GM12878 (cell line): ENCODE results near the gene SYT12. TPM values are rescaled to one million over a fixed set of nuclear protein-coding genes. Genes with fewer than 3 reads are reported as not detected.

Experiments
- ATAC-seq: fragments of 200-7000 bp; cut with Tn5 transposase; 3 replicates; pipeline ENCODE4 v1.9.1; 2020; ENCODE audit warnings: mild to moderate bottlenecking, moderate library complexity
- BruUV-seq: library from RNA; stranded (reverse); fragments of 400-500 nt; replicated peaks from 2 replicates; lab custom pipeline; 2021; lab: Mats Ljungman, UMichigan
- CTCF ChIA-PET: fragments of 300-600 bp; sonication (Branson Sonifier 250); formaldehyde crosslinking; extraction: SDS; loops from one replicate; lab custom pipeline; 2021; ENCODE audit warnings: inconsistent platforms; lab: Yijun Ruan, JAX
- POLR2A ChIA-PET: fragments of 350-600 bp; formaldehyde crosslinking; extraction: SDS; loops from one replicate; lab custom pipeline; 2021; ENCODE audit warnings: inconsistent platforms; lab: Charles Lee
- RAD21 ChIA-PET: fragments of 300-600 bp; sonication (Branson Sonifier 250); formaldehyde crosslinking; loops from one replicate; lab custom pipeline; 2023; ENCODE audit warnings: antibody characterized with exemption; ENCODE audit not compliant: unreplicated experiment; lab: Charles Lee
- SMC1A ChIA-PET: fragments of 300-600 bp; sonication (Branson Sonifier 250); formaldehyde crosslinking; loops from one replicate; lab custom pipeline; 2023; ENCODE audit not compliant: unreplicated experiment, uncharacterized antibody; lab: Charles Lee
- DNase-seq: peaks from one replicate; pipeline ENCODE4 v3.0.0-alpha.2; 2011; ENCODE audit warnings: low read depth, low spot score
- FAIRE-seq: peaks from 3 replicates; lab custom pipeline; 2011; peaks lifted over from hg19 to GRCh38; lab: Jason Lieb, UNC
- H2AFZ ChIP-seq: 2 replicates; pipeline ENCODE4 v1.6.0; 2011; ENCODE audit warnings: low read depth, low read length, control low read depth; ENCODE audit not compliant: control insufficient read depth
- H3K27ac ChIP-seq: 2 replicates; pipeline ENCODE4 v1.5.1; 2011; ENCODE audit warnings: control low read depth; ENCODE audit not compliant: control insufficient read depth, insufficient read depth
- H3K27me3 ChIP-seq, 2 experiments: replicated peaks in 1 of 2; 2 replicates each; pipeline versions ENCODE4 v1.6.0 to v1.6.1; 2011; ENCODE audit warnings: low read length in 1 of 2; ENCODE audit not compliant: control insufficient read depth in 2 of 2, insufficient read depth in 2 of 2
- H3K36me3 ChIP-seq, 2 experiments: 2 replicates each; pipeline ENCODE4 v1.5.1; 2011; ENCODE audit warnings: low read length in 1 of 2; ENCODE audit not compliant: control insufficient read depth in 2 of 2, insufficient read depth in 2 of 2
- H3K4me1 ChIP-seq: 2 replicates; pipeline ENCODE4 v1.6.1; 2011; ENCODE audit warnings: mild to moderate bottlenecking, low read length, moderate library complexity, mixed read lengths; ENCODE audit not compliant: control insufficient read depth, insufficient read depth
- H3K4me2 ChIP-seq: 2 replicates; pipeline ENCODE4 v1.6.0; 2011; ENCODE audit warnings: control low read depth; ENCODE audit not compliant: control insufficient read depth, insufficient read depth
- H3K4me3 ChIP-seq: fragments of 200-600 bp; sonication (generic); 2 replicates; pipeline ENCODE4 v1.5.1; 2016
- H3K79me2 ChIP-seq: 2 replicates; pipeline ENCODE4 v1.6.0; 2011; ENCODE audit warnings: low read length; ENCODE audit not compliant: control insufficient read depth, insufficient read depth
- H3K9ac ChIP-seq: 2 replicates; pipeline ENCODE4 v1.8.0; 2011; ENCODE audit warnings: low read length, control low read depth, mixed read lengths; ENCODE audit not compliant: control insufficient read depth, insufficient read depth
- H3K9me3 ChIP-seq: replicated peaks from 3 replicates; pipeline ENCODE4 v1.5.1; 2011; ENCODE audit warnings: mild to moderate bottlenecking, low read length; ENCODE audit not compliant: control insufficient read depth, insufficient read depth
- H4K20me1 ChIP-seq: 2 replicates; pipeline ENCODE4 v1.6.0; 2011; ENCODE audit not compliant: control insufficient read depth, insufficient read depth
- CBX5 ChIP-seq: sonication (generic); IDR thresholded peaks from 2 replicates; pipeline ENCODE4 v1.6.1; 2016; ENCODE audit warnings: low read depth, moderate library complexity, mild to moderate bottlenecking, inconsistent platforms
- HCFC1 ChIP-seq: fragments of 150-350 bp; IDR thresholded peaks from 2 replicates; pipeline ENCODE4 v1.6.1; 2014; ENCODE audit warnings: low read length
- MTA2 ChIP-seq: fragments of 450-650 bp; IDR thresholded peaks from 2 replicates; pipeline ENCODE4 v1.6.1; 2016; ENCODE audit warnings: low read depth, mild to moderate bottlenecking, moderate library complexity
- MTA3 ChIP-seq: IDR thresholded peaks from 2 replicates; pipeline ENCODE4 v1.6.1; 2012; ENCODE audit warnings: low read length, inconsistent platforms, borderline replicate concordance
- NFYA ChIP-seq: IDR thresholded peaks from 2 replicates; pipeline ENCODE4 v1.6.1; 2011; ENCODE audit warnings: low read depth, mild to moderate bottlenecking, low read length, improper control_type of control experiment, borderline replicate concordance
- SREBF2 ChIP-seq: IDR thresholded peaks from 2 replicates; pipeline ENCODE4 v1.6.1; 2012; ENCODE audit warnings: mild to moderate bottlenecking, low read length
- STAT3 ChIP-seq: IDR thresholded peaks from 2 replicates; pipeline ENCODE4 v1.6.1; 2011; ENCODE audit warnings: low read depth, low read length, improper control_type of control experiment
- WGBS: methylation state at CpG from one replicate; pipeline ENCODE4 v1.1.6; 2016; ENCODE audit warnings: low lambda C conversion rate; ENCODE audit not compliant: insufficient replicate concordance, insufficient coverage; ENCODE audit errors: missing lambda C conversion rate; 5-methylcytosine and 5-hydroxymethylcytosine counted together
- in situ Hi-C: fragments of 300-500 bp; cut with MboI; formaldehyde crosslinking; loops from 9 replicates; pipeline ENCODE4 v1.14.3; 2018; ENCODE audit warnings: mixed read lengths
- intact Hi-C: fragments of 100-400 bp; cut with micrococcal nuclease; formaldehyde crosslinking; loops from one replicate; pipeline ENCODE4 v1.14.2; 2022; ENCODE audit not compliant: unreplicated experiment
- polyA plus RNA-seq, 11 experiments: library from polyadenylated mRNA; depleted of rRNA in 4 of 11; unstranded in 6 of 11; stranded (reverse) in 5 of 11; fragments of >200 nt; fragmentation: Nextera tagmentation in 4 of 11; fragmentation: Illumina TruSeq in 1 of 11; extraction: Ambion mirVana in 4 of 11; extraction: Trizol in 1 of 11; gene quantifications; 1 replicate in 1 of 11; 2 replicates in 10 of 11; pipeline versions ENCODE4 v1.2.1 to v1.2.3, GENCODE V29; 2011 to 2016; ENCODE audit warnings: inconsistent platforms in 2 of 11, missing spikeins in 2 of 11, low read depth in 1 of 11
- total RNA-seq, 4 experiments: library from RNA; depleted of rRNA in 3 of 4; stranded (reverse); fragments of >200 nt in 3 of 4; fragmentation: Illumina TruSeq in 1 of 4; extraction: Trizol in 1 of 4; gene quantifications; 2 replicates each; pipeline versions ENCODE4 v1.2.1 to v1.2.3, GENCODE V29; 2013 to 2021
- TF ChIP-seq, protein P1 (sequence below): IDR thresholded peaks from 2 replicates; pipeline ENCODE4 v1.6.1; 2011; ENCODE audit warnings: borderline replicate concordance, low read depth, mild to moderate bottlenecking, moderate library complexity, mixed read lengths, low read length; ENCODE audit not compliant: insufficient read depth; ENCODE audit errors: extremely low read length

Gene SYT12
- total and polyA plus RNA-seq, 10 of the 15 experiments (the other 5 are each of a cell fraction or from before 2014, with no cell fraction given) = 0.02 to 2.3 (median 0.84) TPM; not detected in 1

DNA sequence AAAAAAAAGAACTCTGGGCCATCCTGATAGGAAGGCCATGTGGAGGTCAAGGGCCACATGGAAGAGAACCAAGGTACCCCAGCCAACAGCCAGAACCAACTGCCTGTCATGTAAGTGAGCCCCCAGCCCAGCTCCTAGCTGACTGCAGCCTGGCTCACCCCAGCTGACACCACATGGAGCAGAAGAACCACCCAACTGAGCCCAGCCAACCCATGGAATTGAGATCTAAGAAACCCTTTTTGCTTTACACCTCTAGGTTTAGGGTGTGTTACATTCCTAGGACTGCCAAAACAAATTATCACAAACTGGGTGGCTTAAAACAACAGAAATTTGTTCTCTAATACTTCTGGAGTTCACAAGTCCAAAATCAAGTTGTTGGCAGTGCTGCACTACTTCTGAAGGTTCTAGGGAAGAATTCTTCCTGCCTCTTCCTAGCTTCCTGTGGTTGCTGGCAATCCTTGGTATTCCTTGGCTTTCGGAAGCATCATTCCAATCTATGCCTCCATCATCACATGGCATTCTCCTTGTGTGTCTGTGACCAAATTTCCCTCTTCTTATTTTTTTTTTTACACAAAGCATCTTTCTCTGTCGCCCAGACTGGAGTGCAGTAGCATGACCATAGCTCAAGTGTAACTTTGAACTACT lies 43.5 kb upstream of the SYT12 start:
- intact Hi-C loops = no loop called here
- in situ Hi-C loops = no loop called here
- Histone ChIP-seq H3K27me3 (no peaks in the 10 kb centered on the region; a peak in 1 of 4 replicates), H3K27ac (no peak overlapping the region), H3K9me3 (no peaks in the 10 kb centered on the region; the same call in 2 of the 3 replicates), H2AFZ (no peak overlapping the region), H3K4me1 (peaks cover 6% of the 10 kb centered on the region; the same call in 1 of the 2 replicates), H3K36me3 (no peaks in the 10 kb centered on the region), H4K20me1 (no peaks in the 10 kb centered on the region), H3K9ac (no peak overlapping the region), H3K4me2 (no peak overlapping the region), H3K4me3 (no peak overlapping the region), H3K79me2 (no peaks in the 10 kb centered on the region)
- ChIA-PET CTCF (interaction anchor here (1.2 kb wide), 1 partner anchor 65 kb away, joined by 3 read pairs; no protein-coding TSS in a partner anchor), RAD21 (interaction anchor here (0.7 kb wide), 1 partner anchor 893 kb away, joined by 3 read pairs; no protein-coding TSS in a partner anchor), SMC1A (no interaction called here), POLR2A (no interaction called here)
- WGBS = 44% methylated on average over 2 of the region's 2 CpGs
- BruUV-seq = no TSS peak
- FAIRE-seq = no peak
- no peak for ATAC-seq
- TF ChIP-seq HCFC1 = no peak
- no peak for TF ChIP-seq SREBF2
- TF ChIP-seq MTA3 = no peak
- TF ChIP-seq STAT3 = no peak
- no peak for TF ChIP-seq MTA2
- no peak for TF ChIP-seq CBX5
- no peak for TF ChIP-seq NFYA
- TF ChIP-seq, protein P1, sequence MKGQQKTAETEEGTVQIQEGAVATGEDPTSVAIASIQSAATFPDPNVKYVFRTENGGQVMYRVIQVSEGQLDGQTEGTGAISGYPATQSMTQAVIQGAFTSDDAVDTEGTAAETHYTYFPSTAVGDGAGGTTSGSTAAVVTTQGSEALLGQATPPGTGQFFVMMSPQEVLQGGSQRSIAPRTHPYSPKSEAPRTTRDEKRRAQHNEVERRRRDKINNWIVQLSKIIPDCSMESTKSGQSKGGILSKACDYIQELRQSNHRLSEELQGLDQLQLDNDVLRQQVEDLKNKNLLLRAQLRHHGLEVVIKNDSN = no peak
- DNase-seq = no peak
